GM23338 (cell line): ENCODE measurements around the gene PDE4B. TPM values are rescaled to one million over a fixed set of nuclear protein-coding genes. Genes with fewer than 3 reads are reported as not detected.

ENCODE experiments used
- ATAC-seq: fragments of 200-7000 bp; cut with Tn5 transposase; 3 replicates; pipeline ENCODE4 v1.9.1; 2020
- DNase-seq: peaks from one replicate; pipeline ENCODE4 v3.0.0-alpha.2; 2015; ENCODE audit warnings: low spot score
- H2AFZ ChIP-seq: fragments of 200-600 bp; sonication (generic); 2 replicates; pipeline ENCODE4 v1.8.0; 2016; ENCODE audit warnings: antibody characterized with exemption, mild to moderate bottlenecking, moderate library complexity
- H3F3A ChIP-seq: fragments of 200-600 bp; sonication (generic); replicated peaks from 2 replicates; pipeline ENCODE4 v1.8.0; 2017; ENCODE audit warnings: antibody characterized with exemption, mixed run types, low read depth
- H3K27ac ChIP-seq: fragments of 200-600 bp; sonication (generic); 2 replicates; pipeline ENCODE4 v1.6.1; 2016; ENCODE audit warnings: low read depth
- H3K27me3 ChIP-seq: fragments of 200-600 bp; sonication (generic); 2 replicates; pipeline ENCODE4 v1.8.0; 2016; ENCODE audit warnings: mild to moderate bottlenecking, mixed run types, moderate library complexity; ENCODE audit not compliant: insufficient read depth
- H3K36me3 ChIP-seq: fragments of 200-600 bp; sonication (generic); 2 replicates; pipeline ENCODE4 v1.8.0; 2016; ENCODE audit warnings: mild to moderate bottlenecking; ENCODE audit not compliant: insufficient read depth
- H3K4me1 ChIP-seq: fragments of 200-600 bp; sonication (generic); 2 replicates; pipeline ENCODE4 v1.8.0; 2016; ENCODE audit warnings: mild to moderate bottlenecking, moderate library complexity; ENCODE audit not compliant: insufficient read depth
- H3K4me2 ChIP-seq: fragments of 200-600 bp; sonication (generic); 2 replicates; pipeline ENCODE4 v1.7.1; 2017; ENCODE audit warnings: mixed run types
- H3K4me3 ChIP-seq: fragments of 200-600 bp; sonication (generic); 2 replicates; pipeline ENCODE4 v1.6.1; 2016; ENCODE audit warnings: mixed run types
- H3K79me2 ChIP-seq: fragments of 200-600 bp; sonication (generic); replicated peaks from 2 replicates; pipeline ENCODE4 v1.8.0; 2017; ENCODE audit warnings: mild to moderate bottlenecking; ENCODE audit not compliant: insufficient read depth
- H3K9me2 ChIP-seq: fragments of 200-600 bp; sonication (generic); 2 replicates; pipeline ENCODE4 v1.8.0; 2017; ENCODE audit not compliant: insufficient read depth
- H4K20me1 ChIP-seq: fragments of 200-600 bp; sonication (generic); replicated peaks from 2 replicates; pipeline ENCODE4 v1.8.0; 2017; ENCODE audit warnings: mild to moderate bottlenecking; ENCODE audit not compliant: insufficient read depth
- H3K27ac Mint-ChIP-seq: 2 replicates; pipeline ENCODE4 v1.8.0; 2020; ENCODE audit warnings: inconsistent platforms, mild to moderate bottlenecking, moderate library complexity, mixed read lengths
- H3K27me3 Mint-ChIP-seq: 3 replicates; pipeline ENCODE4 v1.8.0; 2022; ENCODE audit warnings: low read depth, mild to moderate bottlenecking, moderate library complexity, mixed read lengths, inconsistent platforms; ENCODE audit not compliant: insufficient read depth, poor library complexity
- H3K36me3 Mint-ChIP-seq: 3 replicates; pipeline ENCODE4 v1.8.0; 2021; ENCODE audit warnings: low read depth, mild to moderate bottlenecking, inconsistent platforms, moderate library complexity, mixed read lengths
- H3K4me1 Mint-ChIP-seq: 3 replicates; pipeline ENCODE4 v1.8.0; 2020; ENCODE audit warnings: mild to moderate bottlenecking, inconsistent platforms, mixed read lengths
- H3K4me3 Mint-ChIP-seq: 3 replicates; pipeline ENCODE4 v1.8.0; 2021; ENCODE audit warnings: moderate library complexity, mild to moderate bottlenecking, inconsistent platforms, mixed read lengths
- H3K9me3 Mint-ChIP-seq: 3 replicates; pipeline ENCODE4 v1.8.0; 2020; ENCODE audit warnings: moderate library complexity, mild to moderate bottlenecking, inconsistent platforms, mixed read lengths
- CREB1 ChIP-seq: fragments of 250-450 bp; sonication (Bioruptor Pico); IDR thresholded peaks from 2 replicates; pipeline ENCODE4 v1.5.0; 2020; ENCODE audit warnings: low read depth, mild to moderate bottlenecking, moderate library complexity
- ETS1 ChIP-seq: IDR thresholded peaks from 2 replicates; pipeline ENCODE4 v1.6.1; 2016; ENCODE audit warnings: antibody characterized with exemption
- EZH2 ChIP-seq: fragments of 200-600 bp; sonication (generic); IDR thresholded peaks from one replicate; pipeline ENCODE4 v1.8.0; 2017; ENCODE audit warnings: antibody characterized with exemption, mild to moderate bottlenecking, low read depth; ENCODE audit not compliant: unreplicated experiment
- EZH2phosphoT487 ChIP-seq: fragments of 200-600 bp; sonication (generic); IDR thresholded peaks from one replicate; pipeline ENCODE4 v1.8.1; 2018; ENCODE audit warnings: antibody characterized with exemption; ENCODE audit not compliant: unreplicated experiment
- JUNB ChIP-seq: IDR thresholded peaks from one replicate; pipeline ENCODE4 v1.6.1; 2016; ENCODE audit warnings: antibody characterized with exemption; ENCODE audit not compliant: unreplicated experiment
- NANOG ChIP-seq: IDR thresholded peaks from 2 replicates; pipeline ENCODE4 v1.6.1; 2016; ENCODE audit warnings: antibody characterized with exemption, borderline replicate concordance
- POLR2AphosphoS5 ChIP-seq: IDR thresholded peaks from 2 replicates; pipeline ENCODE4 v1.6.1; 2016; ENCODE audit warnings: antibody characterized with exemption, low read depth
- REST ChIP-seq: IDR thresholded peaks from one replicate; pipeline ENCODE4 v1.6.1; 2018; ENCODE audit warnings: antibody characterized with exemption; ENCODE audit not compliant: unreplicated experiment
- STAT1 ChIP-seq: IDR thresholded peaks from one replicate; pipeline ENCODE4 v1.6.1; 2016; ENCODE audit warnings: antibody characterized with exemption; ENCODE audit not compliant: unreplicated experiment
- ZNF114 ChIP-seq: fragments of 250-450 bp; sonication (Bioruptor Pico); IDR thresholded peaks from 2 replicates; pipeline ENCODE4 v1.5.0; 2020; ENCODE audit warnings: mild to moderate bottlenecking, moderate library complexity
- ZNF331 ChIP-seq: fragments of 250-450 bp; sonication (Bioruptor Pico); IDR thresholded peaks from 2 replicates; pipeline ENCODE4 v1.5.0; 2020; ENCODE audit warnings: low read depth, mild to moderate bottlenecking, moderate library complexity
- ZNF462 ChIP-seq: fragments of 250-450 bp; sonication (Bioruptor Pico); IDR thresholded peaks from 2 replicates; pipeline ENCODE4 v1.5.0; 2020; ENCODE audit warnings: mild to moderate bottlenecking, moderate library complexity
- polyA plus RNA-seq: library from polyadenylated mRNA; unstranded; fragments of >200 nt; fragmentation: Nextera tagmentation; extraction: Ambion mirVana; gene quantifications from 2 replicates; pipeline ENCODE4 v1.2.1, GENCODE V29; 2016
- total RNA-seq: library from RNA; depleted of rRNA; stranded (reverse); fragments of >200 nt; shearing (Covaris generic); gene quantifications from 2 replicates; pipeline ENCODE4 v1.2.3, GENCODE V29; 2014
- TF ChIP-seq, protein P1 (sequence below), 2 experiments: fragments of 200-600 bp in 1 of 2; sonication (generic) in 1 of 2; conservative IDR thresholded peaks; 2 replicates each; pipeline versions ENCODE4 v1.5.1 to v1.6.1; 2016 to 2017; ENCODE audit warnings: antibody characterized with exemption in 2 of 2, low read depth in 2 of 2, mild to moderate bottlenecking in 2 of 2, moderate library complexity in 1 of 2

Gene PDE4B
- total and polyA plus RNA-seq, 2 experiments from 2014 or later = 14.0 to 25.6 TPM

DNA sequence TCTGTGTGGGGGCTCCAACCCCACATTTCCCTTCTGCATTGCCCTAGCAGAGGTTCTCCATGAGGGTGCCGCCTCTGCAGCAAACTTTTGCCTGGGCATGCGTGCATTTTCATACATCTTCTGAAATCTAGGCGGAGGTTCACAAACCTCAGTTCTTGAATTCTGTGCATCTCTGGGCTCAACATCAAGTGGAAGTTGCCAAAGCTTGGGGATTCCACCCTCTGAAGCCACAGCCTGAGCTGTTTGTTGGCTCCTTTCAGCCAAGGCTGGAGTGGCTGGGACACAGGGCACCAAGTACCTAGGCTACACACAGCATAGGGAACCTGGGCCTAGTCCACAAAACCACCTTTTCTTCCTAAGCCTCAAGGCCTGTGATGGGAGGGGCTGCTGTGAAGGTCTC is 235.3 kb downstream of the PDE4B start:
- Histone ChIP-seq H3F3A (no peaks in the 10 kb centered on the region), H2AFZ (no peak overlapping the region), H3K4me2 (no peak overlapping the region), H3K9me2 (no peaks in the 10 kb centered on the region), H3K79me2 (no peaks in the 10 kb centered on the region), H4K20me1 (no peaks in the 10 kb centered on the region; the same call in 1 of the 2 replicates), H3K36me3 (no peaks in the 10 kb centered on the region), H3K27ac (no peak overlapping the region), H3K27me3 (no peaks in the 10 kb centered on the region), H3K4me1 (no peaks in the 10 kb centered on the region), H3K4me3 (no peak overlapping the region)
- TF ChIP-seq JUNB = no peak
- no peak for TF ChIP-seq STAT1
- TF ChIP-seq EZH2 = no peak
- TF ChIP-seq ZNF331 (CRISPR knock-in tag) = no peak
- no peak for TF ChIP-seq EZH2phosphoT487
- TF ChIP-seq, protein P1, sequence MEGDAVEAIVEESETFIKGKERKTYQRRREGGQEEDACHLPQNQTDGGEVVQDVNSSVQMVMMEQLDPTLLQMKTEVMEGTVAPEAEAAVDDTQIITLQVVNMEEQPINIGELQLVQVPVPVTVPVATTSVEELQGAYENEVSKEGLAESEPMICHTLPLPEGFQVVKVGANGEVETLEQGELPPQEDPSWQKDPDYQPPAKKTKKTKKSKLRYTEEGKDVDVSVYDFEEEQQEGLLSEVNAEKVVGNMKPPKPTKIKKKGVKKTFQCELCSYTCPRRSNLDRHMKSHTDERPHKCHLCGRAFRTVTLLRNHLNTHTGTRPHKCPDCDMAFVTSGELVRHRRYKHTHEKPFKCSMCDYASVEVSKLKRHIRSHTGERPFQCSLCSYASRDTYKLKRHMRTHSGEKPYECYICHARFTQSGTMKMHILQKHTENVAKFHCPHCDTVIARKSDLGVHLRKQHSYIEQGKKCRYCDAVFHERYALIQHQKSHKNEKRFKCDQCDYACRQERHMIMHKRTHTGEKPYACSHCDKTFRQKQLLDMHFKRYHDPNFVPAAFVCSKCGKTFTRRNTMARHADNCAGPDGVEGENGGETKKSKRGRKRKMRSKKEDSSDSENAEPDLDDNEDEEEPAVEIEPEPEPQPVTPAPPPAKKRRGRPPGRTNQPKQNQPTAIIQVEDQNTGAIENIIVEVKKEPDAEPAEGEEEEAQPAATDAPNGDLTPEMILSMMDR (conservative IDR thresholded peaks at IDR 0.05; ENCODE audit: low read depth in 2 of 2) = no peak
- TF ChIP-seq NANOG = no peak
- TF ChIP-seq ZNF462 (CRISPR knock-in tag) = no peak
- no peak for TF ChIP-seq POLR2AphosphoS5
- no peak for TF ChIP-seq ETS1
- TF ChIP-seq ZNF114 (CRISPR knock-in tag) = no peak
- TF ChIP-seq REST = no peak
- TF ChIP-seq CREB1 (CRISPR knock-in tag) = no peak
- ATAC-seq = no peak
- Mint-ChIP-seq H3K36me3 (no peaks in the 10 kb centered on the region), H3K27ac (no peak overlapping the region), H3K27me3 (no peaks in the 10 kb centered on the region), H3K4me3 (no peak overlapping the region), H3K4me1 (no peaks in the 10 kb centered on the region), H3K9me3 (0 out of 3 replicates have a peak, but pooled peaks cover 5% of the 10 kb centered on the region)
- DNase-seq = no peak
